HG03460 (cell line): ENCODE measurements around the gene VGLL4.
A peak's percentile ranks its signal among the peaks of the same experiment; 100 is the strongest.

ENCODE experiments used
- ATAC-seq: cut with Tn5 transposase; IDR thresholded peaks from one replicate; pipeline ENCODE4 v1.9.1; 2021; ENCODE audit not compliant: unreplicated experiment

Gene VGLL4

DNA sequence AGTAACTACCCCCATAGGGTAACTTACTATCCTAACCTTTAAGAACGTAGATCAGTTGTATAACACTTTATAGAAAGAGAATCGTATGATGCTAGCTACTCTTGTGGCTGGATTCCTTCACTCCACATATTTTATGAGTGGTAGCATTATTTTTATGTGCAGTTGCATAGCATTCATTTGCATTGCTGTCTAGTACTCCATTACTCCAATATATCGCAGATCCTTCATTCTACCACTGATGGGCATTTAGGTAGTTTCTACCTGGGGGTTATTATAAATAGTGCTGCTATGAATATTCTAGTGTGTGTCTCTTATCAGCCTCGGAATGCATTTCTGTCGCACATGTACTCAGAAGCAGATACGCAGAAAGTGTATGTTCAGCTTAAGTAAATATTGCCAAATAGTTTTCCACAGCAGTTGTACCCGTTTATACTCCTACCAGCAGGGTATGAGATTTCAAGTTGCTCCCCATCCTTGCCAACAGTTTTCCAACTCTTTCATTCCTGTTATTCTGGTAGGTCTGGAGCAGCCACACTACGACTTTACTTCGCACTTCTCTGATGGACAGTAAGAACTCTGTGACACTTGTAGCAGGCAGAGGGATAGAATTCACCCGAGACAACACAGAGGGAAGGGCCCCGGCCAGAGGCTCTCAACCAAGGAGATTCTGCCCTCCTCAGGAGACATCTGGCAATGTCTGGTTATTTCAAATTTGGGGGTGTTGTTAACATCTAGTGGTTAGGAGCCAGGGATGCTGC lies 9.8 kb upstream of the VGLL4 start:
- ATAC-seq: no peak

DNA sequence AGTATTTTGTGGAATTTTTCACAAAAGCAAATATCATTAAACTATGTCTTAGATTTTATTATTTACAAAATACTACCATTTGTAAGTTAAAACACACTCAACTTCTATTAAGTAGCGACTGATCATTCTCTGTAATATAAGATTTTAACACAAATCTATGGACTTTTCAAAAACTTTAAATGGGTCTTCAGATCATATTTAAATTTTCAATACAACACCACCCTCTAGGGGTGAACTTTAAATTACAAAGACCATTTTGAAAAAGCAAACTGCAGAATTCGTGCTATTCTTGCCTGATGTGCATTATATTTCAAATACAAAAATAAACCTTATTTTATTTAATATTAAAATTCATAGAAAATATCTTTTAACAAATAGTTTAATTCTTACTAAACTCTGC lies 8.2 kb upstream of the VGLL4 start:
- ATAC-seq: no peak

DNA sequence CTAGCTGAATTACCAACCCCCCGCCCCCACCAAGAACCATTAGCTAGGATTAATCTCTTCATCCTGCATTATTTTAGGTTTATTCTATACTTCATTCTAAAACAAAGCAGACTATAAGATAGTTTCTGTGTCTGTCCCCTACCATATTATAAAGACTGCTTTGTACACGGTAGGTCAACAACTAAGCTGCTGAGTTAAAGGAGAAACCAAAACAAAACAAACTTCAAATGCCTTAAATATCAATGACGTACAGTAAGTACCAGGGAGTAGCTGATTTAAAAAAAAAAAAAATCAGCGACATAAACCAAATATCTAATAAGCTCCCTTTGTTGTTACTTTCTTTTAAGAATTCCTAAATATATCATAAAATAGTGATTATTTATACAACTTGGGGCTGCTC lies 7.8 kb upstream of the VGLL4 start:
- no peak for ATAC-seq

DNA sequence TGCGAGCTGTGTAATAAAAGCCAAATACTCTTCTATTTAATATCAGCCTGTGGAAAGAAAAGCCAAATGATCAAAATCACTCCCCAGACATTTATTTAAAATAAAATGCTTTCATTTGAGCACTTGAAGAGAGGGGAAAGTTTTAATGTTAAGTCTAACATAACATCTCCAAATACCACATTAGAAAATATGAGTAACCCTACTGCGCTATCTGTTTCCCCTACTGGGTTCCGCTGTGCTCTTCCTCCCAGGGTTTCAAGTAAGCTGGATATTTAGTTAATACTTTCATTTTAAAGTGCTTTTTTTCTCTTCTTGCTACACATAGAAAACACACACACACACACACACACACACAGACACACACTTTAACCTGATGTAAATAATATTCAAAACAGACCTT lies 6.7 kb upstream of the VGLL4 start:
- no peak for ATAC-seq

DNA sequence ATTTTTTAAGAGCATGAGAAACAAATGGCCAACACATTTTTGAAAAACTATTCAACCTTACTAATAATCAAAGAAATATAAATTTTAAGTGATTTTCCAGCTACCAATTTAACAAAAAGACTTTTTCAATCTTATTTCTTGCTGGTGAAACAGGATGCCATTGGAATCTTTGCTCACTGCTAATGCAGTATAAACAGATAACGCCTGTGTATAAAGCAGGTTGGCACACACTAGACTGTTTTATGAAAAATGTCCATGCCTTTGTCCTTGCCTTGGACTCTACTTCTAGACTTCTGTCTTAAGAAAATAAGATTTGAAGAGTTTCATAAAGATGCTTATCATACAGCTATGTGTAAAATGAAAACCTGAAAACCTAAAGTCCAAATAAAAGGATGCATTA lies 5.0 kb upstream of the VGLL4 start:
- no peak for ATAC-seq

DNA sequence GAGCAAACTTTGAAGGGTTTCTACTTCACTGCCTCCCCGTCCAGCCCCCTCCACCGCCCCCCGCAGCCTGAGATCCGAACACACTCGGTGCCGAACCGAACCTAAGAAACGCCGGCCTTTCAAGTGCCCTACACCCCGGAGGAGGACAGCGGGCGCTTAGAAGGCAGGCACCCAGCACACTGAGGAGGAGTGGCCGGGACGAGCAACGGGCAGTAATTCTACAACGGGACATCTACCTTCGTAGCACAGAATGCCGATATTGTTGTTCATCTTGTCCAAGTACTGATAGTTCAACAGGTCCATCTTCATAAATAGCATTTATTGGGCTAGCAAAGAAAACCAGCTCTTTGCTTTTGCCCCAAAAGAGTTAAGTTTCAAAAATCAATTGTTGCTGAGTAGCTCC lies 513 bp downstream of the VGLL4 start:
- ATAC-seq: no peak

DNA sequence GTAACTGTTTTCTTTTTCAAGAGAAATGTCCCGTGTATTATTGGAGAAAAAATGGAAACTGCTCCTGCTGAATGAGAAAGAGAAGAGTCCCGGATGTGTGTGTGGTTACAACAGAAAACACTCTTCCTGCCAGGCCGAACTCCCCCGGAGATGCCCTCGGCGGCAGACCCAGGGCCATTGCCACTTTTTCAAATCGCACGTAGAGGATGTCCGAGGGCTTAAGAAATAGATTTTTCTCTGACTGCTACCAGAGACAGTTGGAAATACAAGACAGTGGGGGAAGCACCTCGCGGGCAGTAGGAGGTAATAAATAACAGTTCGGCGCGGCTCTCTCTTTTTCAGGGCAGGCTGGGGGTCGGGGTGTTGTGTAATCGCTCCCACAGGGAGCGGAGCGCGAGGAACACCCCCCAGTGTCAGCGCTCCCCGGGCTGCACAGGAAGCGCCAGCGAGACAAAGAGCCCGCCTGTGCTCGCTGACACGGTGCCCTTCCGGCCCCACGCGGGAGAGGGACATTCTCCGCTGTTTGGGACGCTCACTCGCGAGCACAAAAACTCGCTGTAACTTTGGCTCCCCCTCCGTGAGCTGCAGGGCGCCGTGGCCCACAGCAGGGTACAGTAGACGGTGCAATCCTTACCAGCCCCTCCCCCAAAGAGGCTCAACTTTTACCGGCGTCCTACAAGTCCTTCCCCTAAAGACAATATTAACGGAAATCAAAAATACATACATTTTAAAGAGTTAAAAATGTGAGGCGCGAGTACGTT lies 1.1 kb downstream of the VGLL4 start:
- peak; percentile 64 for ATAC-seq

DNA sequence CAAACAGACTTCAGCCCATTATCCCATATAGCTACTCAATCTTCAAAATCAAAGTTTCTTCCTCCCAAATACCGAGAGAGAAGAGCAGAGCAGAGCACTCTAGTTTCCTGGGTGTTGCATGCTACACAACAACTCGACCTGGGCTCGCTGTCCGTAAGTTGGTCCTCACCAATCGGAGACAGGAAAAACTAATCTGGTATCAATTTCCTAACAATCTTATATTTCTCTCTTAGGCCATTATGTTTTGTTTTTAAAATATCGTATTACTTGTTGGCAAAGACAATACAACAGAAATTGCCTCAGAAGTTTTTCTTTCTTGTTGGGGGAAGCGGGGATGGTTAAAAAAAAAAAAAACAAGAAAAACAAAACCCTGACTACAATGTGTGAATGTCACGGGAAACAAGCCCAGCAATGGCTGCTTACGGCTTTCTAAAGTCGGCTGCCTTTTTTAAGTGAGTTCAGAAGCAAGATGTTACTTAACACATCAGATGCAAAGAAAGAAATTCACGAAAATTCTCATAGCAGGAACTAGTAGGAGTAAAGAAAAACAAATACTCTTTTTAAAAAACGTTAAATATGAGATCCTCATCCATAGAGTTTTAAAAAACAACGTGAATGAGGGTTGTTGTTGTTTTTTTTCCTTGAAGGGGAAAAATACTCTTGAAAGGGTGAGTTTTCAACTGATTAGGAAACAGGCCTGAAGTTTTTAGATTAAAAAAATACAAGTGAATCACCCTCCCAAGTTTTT lies 1.9 kb downstream of the VGLL4 start:
- no peak for ATAC-seq

DNA sequence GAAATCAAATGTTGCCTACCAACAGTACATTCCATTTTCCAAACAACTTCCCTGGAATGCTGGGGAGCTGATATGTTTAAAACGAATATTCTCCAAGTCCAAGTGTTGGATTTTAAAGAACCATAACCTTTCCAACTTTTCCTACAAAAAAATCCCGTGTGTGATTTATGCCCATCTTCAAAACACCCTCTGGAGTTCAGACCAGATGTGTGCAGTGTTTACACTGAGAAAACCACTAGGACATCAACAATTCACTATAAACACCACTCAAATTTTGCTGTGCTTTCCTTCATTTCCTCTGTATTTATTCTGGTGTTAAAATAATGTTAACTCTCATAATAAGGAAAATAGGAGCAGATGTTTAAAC lies 2.4 kb downstream of the VGLL4 start:
- ATAC-seq: no peak

DNA sequence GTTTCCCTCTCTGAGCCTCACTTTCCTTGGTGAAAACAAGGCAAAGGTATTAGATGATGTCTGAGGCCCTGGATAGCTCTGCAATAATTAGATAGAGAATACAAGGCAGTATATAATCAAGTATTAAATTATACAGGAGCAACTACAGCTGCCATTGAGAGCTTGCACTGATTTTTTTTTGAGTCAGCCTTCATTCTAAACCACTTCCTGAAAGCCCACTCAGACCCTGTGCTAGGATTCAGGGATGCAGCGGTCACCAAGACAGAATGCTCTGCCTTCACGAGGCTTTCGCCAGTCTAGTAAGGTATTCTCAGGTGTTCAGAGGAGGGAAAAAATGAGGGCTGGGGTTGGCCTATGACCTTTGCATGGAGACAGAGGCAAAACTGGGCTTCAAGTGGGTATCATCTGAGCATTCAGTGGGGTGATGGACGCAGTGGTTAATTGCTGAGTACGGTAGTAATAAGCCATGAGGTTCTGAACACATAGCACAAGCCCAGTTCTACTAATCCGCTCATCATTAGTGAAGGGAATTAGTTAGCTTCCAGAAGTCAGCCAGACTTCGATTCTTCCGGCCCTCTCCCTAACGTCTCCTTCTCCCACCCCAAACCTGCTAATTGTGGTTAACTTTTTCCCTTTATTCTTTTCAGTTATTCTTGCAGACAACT lies 3.6 kb downstream of the VGLL4 start:
- no peak for ATAC-seq

DNA sequence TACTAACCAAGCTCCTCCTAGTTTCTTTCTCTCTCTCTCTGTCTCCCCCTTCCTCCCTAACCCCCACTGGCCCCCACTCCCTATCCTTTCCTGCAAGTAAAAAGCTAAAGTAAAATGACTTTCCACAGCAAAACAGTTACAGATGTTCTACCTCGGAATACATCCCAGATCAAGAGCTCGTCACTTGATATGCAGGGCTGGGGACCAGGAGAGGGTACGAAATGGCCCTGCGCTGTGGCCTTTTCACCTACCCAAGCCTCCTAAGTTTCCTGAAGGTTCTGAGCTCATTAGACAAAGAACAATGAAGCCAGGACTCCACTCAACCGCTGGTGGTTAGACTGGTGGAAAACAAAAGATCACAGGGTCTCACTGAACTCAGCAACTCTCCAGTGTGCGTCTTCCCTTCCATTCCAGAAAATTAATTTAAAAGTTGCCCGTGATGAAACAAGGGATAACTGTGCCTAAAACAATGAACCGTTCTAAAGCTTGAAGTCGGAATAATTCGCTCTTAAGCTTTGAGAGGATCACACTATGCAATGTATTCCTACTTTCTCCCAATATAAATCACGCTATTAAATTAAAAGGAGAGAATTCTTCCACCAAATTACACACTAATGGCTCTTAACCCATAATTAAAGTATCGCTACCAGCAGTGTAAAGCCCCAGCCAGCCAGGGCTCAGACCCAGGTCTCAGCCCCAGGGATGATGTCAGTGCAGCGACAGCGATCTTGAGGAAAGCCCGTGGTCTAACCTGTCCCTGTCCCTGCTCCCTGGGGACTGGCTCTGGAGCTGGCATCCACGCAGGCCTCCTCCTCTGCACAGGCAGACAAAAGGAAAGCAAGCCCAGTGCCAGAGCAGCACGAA lies 5.0 kb downstream of the VGLL4 start:
- no peak for ATAC-seq

DNA sequence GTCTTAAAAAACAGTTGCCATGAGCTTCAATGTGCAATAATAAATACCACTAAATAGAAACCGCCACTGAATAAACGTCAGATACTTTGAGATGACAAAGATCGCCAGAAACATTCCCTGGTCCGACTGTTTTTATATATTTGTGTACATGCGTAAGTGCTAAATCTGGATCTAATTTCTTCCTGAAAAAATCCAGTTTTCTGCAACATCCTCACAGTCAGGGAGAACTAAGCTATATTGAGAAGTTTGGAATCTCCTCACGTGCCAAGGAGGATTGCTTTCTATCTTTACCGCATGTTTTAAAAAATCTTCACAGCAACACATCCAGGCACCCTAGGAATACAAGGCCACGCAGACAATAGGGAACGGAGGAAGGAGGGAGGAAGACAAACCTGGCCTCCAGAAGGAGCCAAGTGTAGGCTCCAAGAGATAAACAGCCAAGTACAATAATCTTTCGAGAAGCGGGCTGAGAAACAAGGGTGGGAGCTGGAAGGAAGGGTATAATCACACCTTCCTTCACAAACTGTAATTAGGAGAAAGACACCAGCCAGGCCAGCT lies 5.7 kb downstream of the VGLL4 start:
- ATAC-seq: no peak

DNA sequence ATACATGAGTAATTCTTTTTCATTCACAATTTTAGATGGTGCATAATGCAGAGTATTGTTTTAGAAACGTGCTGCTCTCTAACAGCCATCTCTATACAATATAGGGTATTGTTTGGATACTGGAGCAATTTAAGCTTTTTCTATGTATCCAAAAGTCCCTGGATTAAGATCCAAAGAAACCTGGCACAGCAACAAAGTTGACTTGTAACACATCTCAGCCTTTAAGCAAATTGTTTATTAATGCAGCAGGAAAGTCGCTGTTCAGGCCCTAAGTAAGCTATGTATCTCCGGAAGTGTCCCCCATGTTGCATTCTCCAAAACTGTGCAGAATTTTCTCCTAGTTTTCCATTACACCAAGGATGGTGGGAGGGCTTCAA lies 7.3 kb downstream of the VGLL4 start:
- ATAC-seq: no peak

DNA sequence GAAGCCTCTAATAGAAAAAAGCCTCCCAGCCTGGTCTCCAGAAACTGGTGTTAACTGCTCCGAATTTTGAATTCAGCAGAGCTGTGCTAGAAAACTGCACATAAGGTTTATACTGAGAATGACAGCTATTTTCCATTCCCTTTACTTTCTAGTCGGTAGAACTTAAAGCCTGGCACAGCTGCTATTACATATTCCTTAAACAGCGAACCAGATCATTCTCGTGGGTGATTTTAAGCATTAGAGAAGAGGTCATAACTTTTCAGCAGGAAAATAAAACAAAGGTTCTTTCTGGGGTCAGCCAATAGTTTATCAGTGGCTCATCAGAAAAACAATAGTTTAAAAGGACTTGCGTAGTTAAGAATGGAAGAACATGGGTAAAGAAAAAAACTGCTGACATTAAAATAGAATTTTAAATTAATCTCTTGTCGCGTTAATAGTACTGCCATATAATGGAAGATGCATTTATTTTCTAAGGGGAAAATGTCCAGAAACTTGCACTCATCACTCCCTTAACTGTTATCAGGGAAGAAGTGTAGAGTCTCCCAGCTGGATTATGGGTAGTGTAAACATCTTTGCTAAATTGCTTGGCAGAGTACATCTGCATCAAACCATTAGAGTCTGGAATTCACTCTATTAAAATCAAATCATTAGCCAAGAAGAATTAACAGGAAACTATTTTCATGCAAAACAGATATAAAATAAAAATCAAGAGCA lies 7.9 kb downstream of the VGLL4 start:
- no peak for ATAC-seq

DNA sequence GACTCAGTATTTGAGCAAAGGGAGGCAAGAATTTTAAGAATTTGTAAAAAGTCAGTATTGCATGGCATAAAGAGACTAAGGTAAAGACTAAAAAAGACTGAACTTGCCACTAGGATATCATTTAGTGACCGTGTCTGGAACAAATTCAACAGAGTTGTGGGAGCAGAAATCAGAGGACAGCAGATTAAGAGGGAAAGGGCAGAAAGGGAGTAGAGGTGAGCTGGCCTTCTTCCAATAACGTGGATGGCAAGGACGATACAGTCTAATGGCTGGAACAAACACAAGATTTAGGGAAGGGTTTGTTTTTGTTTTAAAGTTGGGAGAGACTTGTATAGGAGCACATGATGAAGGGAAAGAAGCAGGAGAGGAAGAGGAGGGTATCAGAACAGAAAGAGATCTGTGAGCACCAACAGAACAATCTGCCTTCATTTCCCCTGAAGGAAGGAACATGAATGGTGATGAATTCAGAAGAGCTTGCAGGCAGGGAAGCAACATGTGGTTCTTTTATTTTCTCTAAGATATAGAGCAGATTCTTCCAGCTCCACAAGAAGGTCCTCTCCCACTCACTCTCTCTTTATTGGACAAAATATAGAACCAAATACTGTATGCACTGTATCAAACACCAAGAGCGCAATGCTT lies 8.6 kb downstream of the VGLL4 start:
- no peak for ATAC-seq

DNA sequence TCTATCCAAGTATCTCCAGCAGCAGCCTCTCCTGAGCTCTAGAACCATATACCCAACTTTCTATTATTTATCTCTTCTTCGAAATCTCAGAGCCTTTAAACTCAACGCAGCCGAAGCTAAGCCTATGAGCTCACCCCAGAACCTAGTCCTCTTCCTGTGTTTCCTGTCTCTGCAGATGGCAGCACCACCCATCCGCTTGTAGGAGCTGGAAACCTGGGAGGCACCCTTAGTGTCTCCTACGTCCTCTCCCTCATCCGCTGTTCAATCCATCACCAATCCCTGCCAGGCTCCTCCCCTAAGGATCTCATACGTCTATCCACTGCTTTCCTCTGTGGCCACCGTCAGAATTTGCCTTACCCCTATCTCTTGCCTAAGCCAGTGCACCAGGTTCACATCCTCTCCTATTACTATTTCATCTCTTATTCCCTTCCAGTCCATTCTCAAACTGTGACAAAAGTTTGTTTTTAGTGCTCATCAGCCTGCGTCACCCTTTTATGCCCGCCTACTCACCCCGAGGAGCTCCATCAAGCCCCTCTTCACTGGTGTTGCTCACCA lies 9.6 kb downstream of the VGLL4 start:
- ATAC-seq: no peak

DNA sequence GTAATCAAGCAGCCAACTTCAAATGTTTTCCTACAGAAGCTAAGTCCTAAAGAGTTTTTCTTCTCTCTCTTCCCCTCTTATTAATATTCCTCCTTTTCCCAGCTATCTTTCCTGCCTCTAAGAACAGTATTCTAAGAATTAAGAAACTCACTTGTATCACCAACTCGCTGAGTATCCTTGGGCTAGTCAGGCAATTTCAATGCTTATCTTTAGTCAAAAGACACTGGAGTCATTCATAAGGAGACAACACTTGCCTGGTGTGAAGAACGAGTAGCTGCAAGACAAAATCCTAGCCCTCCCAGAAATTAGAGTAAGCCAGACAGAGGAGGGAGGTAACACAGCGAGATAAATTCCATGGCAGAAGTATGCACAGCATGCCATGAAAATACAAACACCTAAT lies 10.7 kb downstream of the VGLL4 start:
- ATAC-seq: no peak

DNA sequence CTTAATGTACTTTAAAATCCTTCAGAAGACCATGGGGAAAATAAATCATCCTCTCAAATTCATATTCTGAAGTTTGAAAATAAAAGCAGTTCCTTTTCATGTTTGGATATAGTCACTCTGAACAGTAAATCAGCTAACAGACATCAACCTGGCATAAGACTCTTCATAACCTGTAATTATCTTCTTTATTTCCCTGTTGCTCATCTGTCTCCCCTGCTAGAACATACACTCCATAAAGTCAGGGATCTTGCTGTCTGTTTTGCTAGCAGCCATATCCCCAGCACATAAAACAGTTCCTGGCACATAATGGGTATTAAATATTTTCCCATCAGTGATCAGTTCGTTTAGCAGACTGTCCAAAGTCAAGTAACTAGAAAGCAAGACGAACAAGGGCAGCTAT lies 11.2 kb downstream of the VGLL4 start:
- ATAC-seq: no peak

DNA sequence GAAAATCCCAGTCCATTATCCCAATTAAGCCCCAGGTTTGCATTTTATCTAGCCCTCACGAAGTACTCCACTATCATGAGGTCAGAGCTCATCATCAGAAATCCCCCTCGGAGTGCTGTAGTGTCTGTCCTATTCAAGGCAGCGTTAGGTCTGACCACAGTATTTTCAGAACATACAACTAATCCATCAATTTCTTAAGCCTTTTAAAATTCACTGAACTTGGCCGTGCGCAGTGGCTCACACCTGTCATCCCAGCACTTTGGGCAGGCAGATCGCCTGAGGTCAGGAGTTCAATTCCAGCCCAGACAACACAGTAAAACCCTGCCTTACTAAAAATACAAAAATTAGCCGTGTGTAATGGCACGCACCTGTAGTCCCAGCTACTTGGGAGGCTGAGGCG lies 11.9 kb downstream of the VGLL4 start:
- no peak for ATAC-seq
